GM08714 (cell line): ENCODE measurements around the gene FEV.
"Not testable (repeated sequence)": the region's sequence is repeated elsewhere in the genome, so short reads cannot be mapped to it uniquely, and the experiment has no call there.

ENCODE experiments used
- H3K4me3 ChIP-seq: fragments of 200-500 bp; sonication (Bioruptor generic); 2 replicates; pipeline ENCODE4 v1.5.1; 2014; ENCODE audit warnings: mild to moderate bottlenecking, low read length, inconsistent platforms
- ZNF274 ChIP-seq: IDR thresholded peaks from 2 replicates; pipeline ENCODE4 v1.6.1; 2012; ENCODE audit warnings: mild to moderate bottlenecking, low read depth, low read length

Gene FEV

GRCh38 chr2:218959141-218959731 is 25.7 kb downstream of the FEV start, which contains the start of gene CDK5R2:
CDK5R2 (plus strand) TSS chr2:218959666; CDS start chr2:218959821, 155 bp downstream.
- H3K4me3 ChIP-seq, result peak within 1 kb of the TSS; percentile 44; the same call in 1 of the 2 replicates

GRCh38 chr2:218958276-218958675 is 26.7 kb downstream of the FEV start:
- no peak for TF ChIP-seq ZNF274
- no peak overlapping the region for H3K4me3 ChIP-seq

More at GRCh38 chr2:218959141-218959731, 25.7 kb downstream of the FEV start, which contains the start of gene CDK5R2:
- no peak for TF ChIP-seq ZNF274

GRCh38 chr2:218957671-218958070 is 27.3 kb downstream of the FEV start:
- TF ChIP-seq ZNF274, result no peak
- no peak overlapping the region for H3K4me3 ChIP-seq

- no peak for TF ChIP-seq ZNF274
Measured at GRCh38 chr2:218956039-218956438, 28.9 kb downstream of the FEV start.

GRCh38 chr2:218954541-218955300 is 30.3 kb downstream of the FEV start:
- no peak for TF ChIP-seq ZNF274
- no peak overlapping the region for H3K4me3 ChIP-seq

More at GRCh38 chr2:218956039-218956438, 28.9 kb downstream of the FEV start:
- no peak overlapping the region for H3K4me3 ChIP-seq

- H3K4me3 ChIP-seq, result no peak overlapping the region
- TF ChIP-seq ZNF274, result no peak
Measured at GRCh38 chr2:218953366-218953954, 31.5 kb downstream of the FEV start.

GRCh38 chr2:218952160-218952559 is 32.8 kb downstream of the FEV start:
- no peak overlapping the region for H3K4me3 ChIP-seq
- no peak for TF ChIP-seq ZNF274

GRCh38 chr2:218946621-218947020 is 38.4 kb downstream of the FEV start:
- no peak overlapping the region for H3K4me3 ChIP-seq

GRCh38 chr2:218944759-218945404 is 40.1 kb downstream of the FEV start:
- no peak for TF ChIP-seq ZNF274
- H3K4me3 ChIP-seq, result no peak overlapping the region

More at GRCh38 chr2:218946621-218947020, 38.4 kb downstream of the FEV start:
- no peak for TF ChIP-seq ZNF274

- not testable (repeated sequence) for H3K4me3 ChIP-seq
Measured at GRCh38 chr2:218931751-218932150, 53.2 kb downstream of the FEV start.
